BLaER1 treated with 17β-estradiol and CSF1 and Interleukin-3, amounts not matched to agents 10 nM and 100 nM (cell line): Measurements from ENCODE around the gene BFSP1.

ENCODE experiments used
- H3K27ac ChIP-seq, 11 experiments: shearing (Covaris generic); formaldehyde crosslinking; 2 replicates each; pipeline ENCODE4 v1.8.1; 2022
- H3K27me3 ChIP-seq, 11 experiments: shearing (Covaris generic); formaldehyde crosslinking; 2 replicates each; pipeline ENCODE4 v1.8.1; 2022
- H3K36me3 ChIP-seq, 11 experiments: shearing (Covaris generic); formaldehyde crosslinking; 2 replicates each; pipeline ENCODE4 v1.8.1; 2022
- H3K4me1 ChIP-seq, 10 experiments: shearing (Covaris generic); formaldehyde crosslinking; 2 replicates each; pipeline ENCODE4 v1.8.1; 2022
- H3K4me2 ChIP-seq, 11 experiments: shearing (Covaris generic); formaldehyde crosslinking; 2 replicates each; pipeline ENCODE4 v1.8.1; 2022
- H3K4me3 ChIP-seq, 10 experiments: shearing (Covaris generic); formaldehyde crosslinking; 2 replicates each; pipeline ENCODE4 v1.8.1; 2022
- H3K9ac ChIP-seq, 11 experiments: shearing (Covaris generic); formaldehyde crosslinking; 2 replicates each; pipeline ENCODE4 v1.8.1; 2022
- H3K9me3 ChIP-seq, 11 experiments: shearing (Covaris generic); formaldehyde crosslinking; replicated peaks in 1 of 11; 2 replicates each; pipeline ENCODE4 v1.8.1; 2022
- H4K20me1 ChIP-seq, 11 experiments: shearing (Covaris generic); formaldehyde crosslinking; 2 replicates each; pipeline ENCODE4 v1.8.1; 2022
- Cebpa-rat ChIP-seq, 11 experiments: shearing (Covaris generic); IDR thresholded peaks; 2 replicates each; pipeline ENCODE4 v1.8.1; 2022

Gene BFSP1

GRCh38 chr20:17448071-17448470, 83.1 kb downstream of the BFSP1 start:
- H3K4me2 ChIP-seq: no peak overlapping the region
- no peak overlapping the region for H3K27ac ChIP-seq
- H3K9ac ChIP-seq: no peak overlapping the region
- no peak overlapping the region for H3K4me3 ChIP-seq
- peaks cover 0 to 3% (median 0%) of the 10 kb centered on the region in 11 experiments; a peak in 2 of 22 replicates for H3K9me3 ChIP-seq
- H3K36me3 ChIP-seq: no peaks in the 10 kb centered on the region
- no peaks in the 10 kb centered on the region for H3K4me1 ChIP-seq
- no peaks in the 10 kb centered on the region for H4K20me1 ChIP-seq
- no peaks in the 10 kb centered on the region for H3K27me3 ChIP-seq
- no peak for TF ChIP-seq Cebpa-rat (IDR thresholded peaks at IDR 0.05)

- H3K4me2 ChIP-seq: no peak overlapping the region
Measured at GRCh38 chr20:17446171-17446570, 85.0 kb downstream of the BFSP1 start.

GRCh38 chr20:17445543-17445942, 85.6 kb downstream of the BFSP1 start:
- no peak overlapping the region for H3K27ac ChIP-seq
- no peak overlapping the region for H3K4me2 ChIP-seq
- no peak for TF ChIP-seq Cebpa-rat (IDR thresholded peaks at IDR 0.05)
- H3K9me3 ChIP-seq: peaks cover 0 to 8% (median 0%) of the 10 kb centered on the region in 11 experiments; a peak in 2 of 22 replicates
- no peaks in the 10 kb centered on the region for H3K36me3 ChIP-seq
- H3K27me3 ChIP-seq: no peaks in the 10 kb centered on the region
- H3K9ac ChIP-seq: no peak overlapping the region
- no peaks in the 10 kb centered on the region for H4K20me1 ChIP-seq
- H3K4me3 ChIP-seq: no peak overlapping the region
- H3K4me1 ChIP-seq: no peaks in the 10 kb centered on the region

More at GRCh38 chr20:17446171-17446570, 85.0 kb downstream of the BFSP1 start:
- no peaks in the 10 kb centered on the region for H4K20me1 ChIP-seq
- H3K9me3 ChIP-seq: peaks cover 0 to 8% (median 0%) of the 10 kb centered on the region in 11 experiments; a peak in 2 of 22 replicates
- no peaks in the 10 kb centered on the region for H3K36me3 ChIP-seq
- H3K27ac ChIP-seq: no peak overlapping the region
- H3K27me3 ChIP-seq: no peaks in the 10 kb centered on the region
- no peaks in the 10 kb centered on the region for H3K4me1 ChIP-seq
- no peak overlapping the region for H3K9ac ChIP-seq
- TF ChIP-seq Cebpa-rat (IDR thresholded peaks at IDR 0.05): no peak
- H3K4me3 ChIP-seq: no peak overlapping the region

GRCh38 chr20:17444091-17444490, 87.1 kb downstream of the BFSP1 start:
- Histone ChIP-seq H4K20me1 (no peaks in the 10 kb centered on the region), H3K27me3 (no peaks in the 10 kb centered on the region)
- TF ChIP-seq Cebpa-rat (IDR thresholded peaks at IDR 0.05): no peak

More at GRCh38 chr20:17444091-17444490, 87.1 kb downstream of the BFSP1 start:
- Histone ChIP-seq H3K9ac (no peak overlapping the region), H3K9me3 (peaks cover 0 to 8% (median 0%) of the 10 kb centered on the region in 11 experiments; a peak in 2 of 22 replicates), H3K36me3 (no peaks in the 10 kb centered on the region), H3K4me3 (no peak overlapping the region), H3K27ac (no peak overlapping the region), H3K4me1 (no peaks in the 10 kb centered on the region), H3K4me2 (no peak overlapping the region)
